Esophagus muscularis mucosa (tissue), 4 donors: ENCODE data around the gene RPRML. TPM values are rescaled to one million over a fixed set of nuclear protein-coding genes. Genes with fewer than 3 reads are reported as not detected.

ENCODE experiments used
- DNase-seq: peaks from one replicate; pipeline ENCODE4 v3.0.0-alpha.2; 2017; ENCODE audit errors: extremely low spot score
- H3K27ac ChIP-seq, 4 donors: fragments of 200-600 bp; sonication (generic); replicated peaks in 1 of 4; 1 replicate in 3 of 4; 2 replicates in 1 of 4; pipeline ENCODE4 v1.5.1; 2016 to 2019; ENCODE audit warnings: mild to moderate bottlenecking in 1 of 4
- H3K27me3 ChIP-seq, 4 donors: fragments of 200-600 bp; sonication (generic); one replicate each; pipeline versions ENCODE4 v1.5.1 to v1.6.0; 2016 to 2019
- H3K36me3 ChIP-seq, 4 donors: fragments of 200-600 bp; sonication (generic); one replicate each; pipeline ENCODE4 v1.5.1; 2016 to 2019
- H3K4me1 ChIP-seq, 4 donors: fragments of 200-600 bp; sonication (generic); one replicate each; pipeline ENCODE4 v1.5.1; 2016 to 2019
- H3K4me3 ChIP-seq, 4 donors: fragments of 200-600 bp; sonication (generic); 1 replicate in 2 of 4; 2 replicates in 2 of 4; pipeline ENCODE4 v1.5.1; 2016 to 2019; ENCODE audit warnings: mild to moderate bottlenecking in 4 of 4, moderate library complexity in 1 of 4
- H3K9me3 ChIP-seq, 4 donors: fragments of 200-600 bp; sonication (generic); 1 replicate in 3 of 4; 2 replicates in 1 of 4; pipeline ENCODE4 v1.5.1; 2016 to 2019
- EP300 ChIP-seq: sonication (generic); formaldehyde crosslinking; IDR thresholded peaks from one replicate; pipeline ENCODE4 v1.6.1; 2017; ENCODE audit warnings: antibody characterized with exemption
- POLR2A ChIP-seq: fragments of 450-650 bp; IDR thresholded peaks from one replicate; pipeline ENCODE4 v1.6.1; 2017; ENCODE audit warnings: antibody characterized with exemption, moderate library complexity, mild to moderate bottlenecking, low read depth
- POLR2AphosphoS5 ChIP-seq, 2 donors: sonication (generic); formaldehyde crosslinking; IDR thresholded peaks; one replicate each; pipeline ENCODE4 v1.6.1; 2017; ENCODE audit warnings: antibody characterized with exemption in 2 of 2
- WGBS: methylation state at CpG from one replicate; pipeline ENCODE4 v1.1.5; 2018; 5-methylcytosine and 5-hydroxymethylcytosine counted together
- intact Hi-C: fragments of 100-400 bp; cut with DNase I; formaldehyde crosslinking; loops from one replicate; pipeline ENCODE4 v1.15.1; 2023
- total RNA-seq, 4 donors: library from RNA; depleted of rRNA; stranded (reverse); fragments of >200 nt; gene quantifications; one replicate each; pipeline versions ENCODE4 v1.1.0 to v1.2.1, GENCODE V29; 2016
- TF ChIP-seq, protein P1 (sequence below), 3 experiments: fragments of 200-600 bp in 2 of 3; fragments of 450-650 bp in 1 of 3; sonication (generic) in 2 of 3; IDR thresholded peaks; one replicate each; pipeline ENCODE4 v1.5.1; 2017 to 2019; ENCODE audit warnings: antibody characterized with exemption in 3 of 3, mild to moderate bottlenecking in 2 of 3, moderate library complexity in 1 of 3

The RPRML gene
- total RNA-seq, 4 donors from 2014 or later = 0.26 to 0.50 TPM; not detected in 2

GRCh38 chr17:46977348-46977747, 1.7 kb downstream of the RPRML start:
- Histone ChIP-seq H3K27ac (no peak overlapping the region), H3K4me3 (no peak overlapping the region), H3K9me3 (no peaks in the 10 kb centered on the region), H3K27me3 (peaks cover 0 to 74% (median 22%) of the 10 kb centered on the region in 4 donors), H3K36me3 (no peaks in the 10 kb centered on the region), H3K4me1 (peaks cover 17 to 22% (median 22%) of the 10 kb centered on the region in 4 donors)
- TF ChIP-seq, protein P1, sequence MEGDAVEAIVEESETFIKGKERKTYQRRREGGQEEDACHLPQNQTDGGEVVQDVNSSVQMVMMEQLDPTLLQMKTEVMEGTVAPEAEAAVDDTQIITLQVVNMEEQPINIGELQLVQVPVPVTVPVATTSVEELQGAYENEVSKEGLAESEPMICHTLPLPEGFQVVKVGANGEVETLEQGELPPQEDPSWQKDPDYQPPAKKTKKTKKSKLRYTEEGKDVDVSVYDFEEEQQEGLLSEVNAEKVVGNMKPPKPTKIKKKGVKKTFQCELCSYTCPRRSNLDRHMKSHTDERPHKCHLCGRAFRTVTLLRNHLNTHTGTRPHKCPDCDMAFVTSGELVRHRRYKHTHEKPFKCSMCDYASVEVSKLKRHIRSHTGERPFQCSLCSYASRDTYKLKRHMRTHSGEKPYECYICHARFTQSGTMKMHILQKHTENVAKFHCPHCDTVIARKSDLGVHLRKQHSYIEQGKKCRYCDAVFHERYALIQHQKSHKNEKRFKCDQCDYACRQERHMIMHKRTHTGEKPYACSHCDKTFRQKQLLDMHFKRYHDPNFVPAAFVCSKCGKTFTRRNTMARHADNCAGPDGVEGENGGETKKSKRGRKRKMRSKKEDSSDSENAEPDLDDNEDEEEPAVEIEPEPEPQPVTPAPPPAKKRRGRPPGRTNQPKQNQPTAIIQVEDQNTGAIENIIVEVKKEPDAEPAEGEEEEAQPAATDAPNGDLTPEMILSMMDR (IDR thresholded peaks at IDR 0.05) = no peak
- TF ChIP-seq POLR2A = no peak
- no peak for TF ChIP-seq POLR2AphosphoS5 (IDR thresholded peaks at IDR 0.05)
- TF ChIP-seq EP300 = no peak
- no peak for DNase-seq
- intact Hi-C loops = no loop called here
- WGBS = 44% methylated on average over 7 of the region's 7 CpGs

- Histone ChIP-seq H3K4me1 (peaks cover 17 to 22% (median 22%) of the 10 kb centered on the region in 4 donors), H3K27me3 (peaks cover 0 to 68% (median 22%) of the 10 kb centered on the region in 4 donors), H3K9me3 (no peaks in the 10 kb centered on the region), H3K27ac (no peak overlapping the region), H3K36me3 (no peaks in the 10 kb centered on the region), H3K4me3 (no peak overlapping the region)
- TF ChIP-seq POLR2A (no peak), POLR2AphosphoS5 (IDR thresholded peaks at IDR 0.05) (no peak), EP300 (no peak)
- TF ChIP-seq, protein P1 (IDR thresholded peaks at IDR 0.05) = no peak
- 74% methylated on average over 14 of the region's 14 CpGs for WGBS
- intact Hi-C loops = no loop called here
- DNase-seq = no peak
Measured at GRCh38 chr17:46976626-46977270, 2.3 kb downstream of the RPRML start.

DNA sequence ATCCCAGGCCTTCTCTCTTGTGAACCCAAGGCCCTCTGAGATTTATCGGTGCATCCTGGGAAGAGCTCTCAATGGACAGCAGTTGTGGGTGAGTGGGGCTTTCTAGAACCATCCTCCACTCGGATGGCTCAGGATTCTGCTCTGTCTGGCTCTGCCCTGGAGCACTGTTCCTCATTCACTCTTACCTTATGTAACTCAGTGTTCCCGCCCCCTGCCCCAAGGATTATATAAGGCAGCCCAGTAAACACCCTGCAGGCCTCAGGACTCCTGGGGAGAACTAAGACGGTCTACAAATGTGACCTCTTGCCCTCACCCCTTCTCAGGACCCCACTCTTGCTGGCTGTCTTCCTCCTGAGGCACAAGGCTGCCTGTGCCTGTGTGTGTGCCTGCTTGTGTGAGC, 3.8 kb downstream of the RPRML start:
- intact Hi-C loops = no loop called here
- Histone ChIP-seq H3K36me3 (no peaks in the 10 kb centered on the region), H3K4me1 (peaks cover 17 to 22% (median 22%) of the 10 kb centered on the region in 4 donors), H3K27ac (no peak overlapping the region), H3K27me3 (peaks cover 0 to 55% (median 22%) of the 10 kb centered on the region in 4 donors), H3K4me3 (no peak overlapping the region), H3K9me3 (no peaks in the 10 kb centered on the region)
- DNase-seq = no peak
- TF ChIP-seq EP300 (no peak), POLR2A (no peak), POLR2AphosphoS5 (IDR thresholded peaks at IDR 0.05) (no peak)
- TF ChIP-seq, protein P1 (IDR thresholded peaks at IDR 0.05) = no peak
- 83% methylated on average over 4 of the region's 4 CpGs for WGBS

DNA sequence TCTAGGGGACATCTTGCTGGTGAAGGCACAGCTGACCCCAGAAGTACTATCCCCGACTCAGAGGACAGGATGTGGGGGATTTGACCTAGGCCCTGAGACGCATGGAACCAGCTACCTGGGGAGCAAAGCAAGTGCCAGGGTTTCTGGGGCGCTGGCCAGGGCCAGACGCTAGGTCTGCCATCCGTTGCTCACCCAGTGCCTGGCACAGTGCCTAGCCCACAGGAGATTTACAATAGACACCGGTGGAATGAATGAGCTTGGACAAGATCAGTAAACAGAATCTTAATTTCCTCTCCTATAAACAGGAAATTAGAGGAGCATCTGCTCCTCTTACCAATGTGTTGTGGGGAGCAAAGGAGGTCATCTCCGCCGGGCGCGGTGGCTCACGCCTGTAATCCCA, 5.0 kb downstream of the RPRML start:
- no peak for DNase-seq
- 77% methylated on average over 11 of the region's 11 CpGs for WGBS
- intact Hi-C loops = no loop called here

More for the DNA sequence above, 5.0 kb downstream of the RPRML start:
- TF ChIP-seq POLR2AphosphoS5 (IDR thresholded peaks at IDR 0.05) (no peak), POLR2A (no peak), EP300 (no peak)
- TF ChIP-seq, protein P1 (IDR thresholded peaks at IDR 0.05) = no peak
- peaks cover 0 to 8% (median 1%) of the 10 kb centered on the region in 4 donors for H3K36me3 ChIP-seq
- H3K4me1 ChIP-seq = peaks cover 13 to 14% (median 14%) of the 10 kb centered on the region in 4 donors
- H3K27me3 ChIP-seq = peaks cover 0 to 45% (median 18%) of the 10 kb centered on the region in 4 donors
- no peak overlapping the region for H3K4me3 ChIP-seq
- H3K27ac ChIP-seq = no peak overlapping the region
- no peaks in the 10 kb centered on the region for H3K9me3 ChIP-seq
